PC-9 (cell line): ENCODE measurements around the gene FBXL17. TPM values are rescaled to one million over a fixed set of nuclear protein-coding genes. Genes with fewer than 3 reads are reported as not detected.

Experiments
- BruUV-seq: library from RNA; stranded (reverse); fragments of 400-500 nt; replicated peaks from 2 replicates; lab custom pipeline; 2021; lab: Mats Ljungman, UMichigan
- CTCF ChIA-PET: fragments of 300-600 bp; sonication (Branson Sonifier 250); formaldehyde crosslinking; loops from one replicate; lab custom pipeline; 2022; ENCODE audit warnings: antibody characterized with exemption; lab: Charles Lee
- POLR2A ChIA-PET: fragments of 300-600 bp; sonication (Branson Sonifier 250); formaldehyde crosslinking; loops from one replicate; lab custom pipeline; 2022; ENCODE audit warnings: antibody characterized with exemption; ENCODE audit not compliant: unreplicated experiment; lab: Charles Lee
- DNase-seq, 2 experiments: peaks; one replicate each; pipeline versions ENCODE4 v3.0.0 to v3.0.0-alpha.2; 2015 to 2022; ENCODE audit warnings: mixed read lengths in 1 of 2
- H2AFZ ChIP-seq: fragments of 200-600 bp; sonication (generic); 2 replicates; pipeline ENCODE4 v1.8.1; 2017; ENCODE audit warnings: antibody characterized with exemption
- H3F3A ChIP-seq: fragments of 200-600 bp; sonication (generic); 2 replicates; pipeline ENCODE4 v1.8.1; 2017; ENCODE audit warnings: antibody characterized with exemption, mild to moderate bottlenecking, low read depth; ENCODE audit not compliant: insufficient read depth
- H3K27ac ChIP-seq: fragments of 200-600 bp; sonication (generic); 2 replicates; pipeline ENCODE4 v1.6.1; 2016; ENCODE audit warnings: mixed run types
- H3K27me3 ChIP-seq: fragments of 200-600 bp; sonication (generic); 2 replicates; pipeline ENCODE4 v1.6.1; 2016; ENCODE audit warnings: low read depth, mixed run types; ENCODE audit not compliant: insufficient read depth
- H3K36me3 ChIP-seq: fragments of 200-600 bp; sonication (generic); 2 replicates; pipeline ENCODE4 v1.6.1; 2016; ENCODE audit warnings: low read depth, mixed run types
- H3K4me1 ChIP-seq: fragments of 200-600 bp; sonication (generic); replicated peaks from 2 replicates; pipeline ENCODE4 v1.6.1; 2016; ENCODE audit warnings: mixed run types; ENCODE audit not compliant: insufficient read depth
- H3K4me2 ChIP-seq: fragments of 200-600 bp; sonication (generic); 2 replicates; pipeline ENCODE4 v1.6.1; 2017; ENCODE audit warnings: mixed run types
- H3K4me3 ChIP-seq: fragments of 200-600 bp; sonication (generic); 2 replicates; pipeline ENCODE4 v1.6.1; 2016; ENCODE audit warnings: mixed run types
- H3K79me2 ChIP-seq: fragments of 200-600 bp; sonication (generic); 2 replicates; pipeline ENCODE4 v1.6.1; 2017; ENCODE audit warnings: low read depth, mixed run types
- H3K9me2 ChIP-seq: fragments of 200-600 bp; sonication (generic); 2 replicates; pipeline ENCODE4 v1.8.1; 2017; ENCODE audit warnings: mild to moderate bottlenecking; ENCODE audit not compliant: insufficient read depth
- H3K9me3 ChIP-seq: fragments of 200-600 bp; sonication (generic); 2 replicates; pipeline ENCODE4 v1.8.1; 2016; ENCODE audit warnings: low read depth; ENCODE audit not compliant: insufficient read depth
- H4K20me1 ChIP-seq: fragments of 200-600 bp; sonication (generic); 2 replicates; pipeline ENCODE4 v1.8.1; 2017; ENCODE audit not compliant: insufficient read depth
- CTCF ChIP-seq: fragments of 200-600 bp; sonication (generic); conservative IDR thresholded peaks from 2 replicates; pipeline ENCODE4 v1.6.1; 2017; ENCODE audit warnings: mixed run types, antibody characterized with exemption, mild to moderate bottlenecking, moderate library complexity
- EZH2 ChIP-seq: fragments of 200-600 bp; sonication (generic); IDR thresholded peaks from 2 replicates; pipeline ENCODE4 v1.8.0; 2017; ENCODE audit warnings: antibody characterized with exemption, low read depth
- intact Hi-C: fragments of 100-400 bp; cut with micrococcal nuclease; formaldehyde crosslinking; loops from one replicate; pipeline ENCODE4 v1.10.0; 2022; ENCODE audit not compliant: unreplicated experiment
- total RNA-seq: library from RNA; stranded (reverse); gene quantifications from 2 replicates; pipeline ENCODE4 v1.2.3, GENCODE V29; 2021

The FBXL17 gene
- total RNA-seq, 1 experiment from 2014 or later: 19.5 TPM

GRCh38 chr5:107835096-107835495, 546.8 kb downstream of the FBXL17 start:
- ChIA-PET CTCF (no interaction called here), POLR2A (no interaction called here)
- no peak overlapping the region for H3K4me3 ChIP-seq
- no peak overlapping the region for H2AFZ ChIP-seq
- no TSS peak for BruUV-seq
- H3K9me3 ChIP-seq: no peaks in the 10 kb centered on the region
- H3K9me2 ChIP-seq: no peaks in the 10 kb centered on the region
- no peaks in the 10 kb centered on the region for H3K79me2 ChIP-seq
- DNase-seq: no peak
- no peak overlapping the region for H3K4me2 ChIP-seq
- intact Hi-C loops: no loop called here
- no peaks in the 10 kb centered on the region for H3K27me3 ChIP-seq
- H3K4me1 ChIP-seq: no peaks in the 10 kb centered on the region
- H4K20me1 ChIP-seq: no peaks in the 10 kb centered on the region
- no peaks in the 10 kb centered on the region for H3K36me3 ChIP-seq
- no peaks in the 10 kb centered on the region for H3F3A ChIP-seq
- no peak for TF ChIP-seq CTCF
- H3K27ac ChIP-seq: no peak overlapping the region

GRCh38 chr5:107832746-107833145, 549.2 kb downstream of the FBXL17 start:
- Histone ChIP-seq H3K27me3 (no peaks in the 10 kb centered on the region), H4K20me1 (no peaks in the 10 kb centered on the region), H3F3A (no peaks in the 10 kb centered on the region), H3K4me3 (no peak overlapping the region), H3K36me3 (no peaks in the 10 kb centered on the region), H3K27ac (no peak overlapping the region), H2AFZ (no peak overlapping the region), H3K79me2 (no peaks in the 10 kb centered on the region), H3K4me1 (no peaks in the 10 kb centered on the region), H3K4me2 (no peak overlapping the region), H3K9me2 (no peaks in the 10 kb centered on the region; the same call in 1 of the 2 replicates), H3K9me3 (no peaks in the 10 kb centered on the region)
- CTCF ChIA-PET: no interaction called here
- DNase-seq: no peak
- POLR2A ChIA-PET: no interaction called here
- TF ChIP-seq EZH2 (no peak), CTCF (no peak)
- intact Hi-C loops: no loop called here
- no TSS peak for BruUV-seq

GRCh38 chr5:107831612-107832395, 550.1 kb downstream of the FBXL17 start:
- no peak overlapping the region for H3K27ac ChIP-seq
- CTCF ChIA-PET: no interaction called here
- TF ChIP-seq CTCF (no peak), EZH2 (no peak)
- no peak overlapping the region for H2AFZ ChIP-seq
- H3K79me2 ChIP-seq: no peaks in the 10 kb centered on the region
- H4K20me1 ChIP-seq: no peaks in the 10 kb centered on the region
- H3K4me1 ChIP-seq: no peaks in the 10 kb centered on the region
- no peak for DNase-seq
- intact Hi-C loops: no loop called here
- H3K9me3 ChIP-seq: no peaks in the 10 kb centered on the region
- POLR2A ChIA-PET: no interaction called here
- H3K9me2 ChIP-seq: no peaks in the 10 kb centered on the region; the same call in 1 of the 2 replicates
- H3K4me2 ChIP-seq: no peak overlapping the region
- no peaks in the 10 kb centered on the region for H3K27me3 ChIP-seq
- BruUV-seq: no TSS peak
- no peaks in the 10 kb centered on the region for H3F3A ChIP-seq
- no peak overlapping the region for H3K4me3 ChIP-seq
- H3K36me3 ChIP-seq: no peaks in the 10 kb centered on the region
